ENCODE measurements around the gene GCSH. TPM values are rescaled to one million over a fixed set of nuclear protein-coding genes. Genes with fewer than 3 reads are reported as not detected.

GCSH gene
- total and polyA plus RNA-seq, 2 of the 13 experiments (the other 11 are each of a cell fraction or from before 2014, with no cell fraction given): 35.9 to 103 TPM

DNA sequence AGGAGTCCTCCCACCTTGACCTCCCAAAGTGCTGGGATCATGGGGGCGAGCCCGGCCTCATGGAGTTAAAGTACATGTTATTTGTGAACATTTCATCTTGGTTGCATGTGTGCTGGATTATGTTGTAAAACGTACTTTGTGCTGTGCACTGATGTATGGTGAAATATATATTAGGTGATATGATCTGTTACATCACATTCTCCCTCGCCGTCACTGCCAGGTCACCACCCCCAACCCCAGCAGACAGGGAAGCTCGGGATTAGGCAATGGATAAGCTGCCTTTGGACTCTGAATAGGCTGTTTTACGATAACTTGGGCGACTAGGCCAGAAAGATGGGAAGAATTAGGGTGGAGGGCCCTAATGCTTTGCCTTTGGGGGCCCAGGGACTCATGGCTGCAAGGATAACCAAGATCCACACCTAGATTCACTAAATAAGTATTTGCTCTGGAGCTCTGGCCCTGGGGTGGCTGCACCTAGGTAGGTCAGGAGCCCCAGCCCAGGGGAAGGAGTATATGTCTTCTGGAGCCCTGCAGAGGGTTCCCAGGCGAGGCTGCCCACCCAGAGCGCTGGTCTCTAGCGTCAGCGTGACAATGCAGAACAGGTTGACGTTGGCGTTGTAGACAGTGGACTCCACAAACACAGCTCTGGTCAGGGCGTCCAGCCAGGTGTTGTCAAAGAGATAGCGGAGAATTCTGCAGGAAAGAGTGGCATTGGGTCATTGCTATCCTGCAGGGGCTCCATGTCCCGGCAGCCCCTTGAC is 27.1 kb upstream of the GCSH start (continued):
- TF ChIP-seq, protein P1, sequence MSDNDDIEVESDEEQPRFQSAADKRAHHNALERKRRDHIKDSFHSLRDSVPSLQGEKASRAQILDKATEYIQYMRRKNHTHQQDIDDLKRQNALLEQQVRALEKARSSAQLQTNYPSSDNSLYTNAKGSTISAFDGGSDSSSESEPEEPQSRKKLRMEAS (IDR thresholded peaks at IDR 0.05): 0 out of 2 replicates have a peak, but pooled peaks have one; percentile 30
- TF ChIP-seq, protein P2, sequence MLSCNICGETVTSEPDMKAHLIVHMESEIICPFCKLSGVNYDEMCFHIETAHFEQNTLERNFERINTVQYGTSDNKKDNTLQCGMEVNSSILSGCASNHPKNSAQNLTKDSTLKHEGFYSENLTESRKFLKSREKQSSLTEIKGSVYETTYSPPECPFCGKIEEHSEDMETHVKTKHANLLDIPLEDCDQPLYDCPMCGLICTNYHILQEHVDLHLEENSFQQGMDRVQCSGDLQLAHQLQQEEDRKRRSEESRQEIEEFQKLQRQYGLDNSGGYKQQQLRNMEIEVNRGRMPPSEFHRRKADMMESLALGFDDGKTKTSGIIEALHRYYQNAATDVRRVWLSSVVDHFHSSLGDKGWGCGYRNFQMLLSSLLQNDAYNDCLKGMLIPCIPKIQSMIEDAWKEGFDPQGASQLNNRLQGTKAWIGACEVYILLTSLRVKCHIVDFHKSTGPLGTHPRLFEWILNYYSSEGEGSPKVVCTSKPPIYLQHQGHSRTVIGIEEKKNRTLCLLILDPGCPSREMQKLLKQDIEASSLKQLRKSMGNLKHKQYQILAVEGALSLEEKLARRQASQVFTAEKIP (CRISPR knock-in tag; IDR thresholded peaks at IDR 0.05; ENCODE audit: borderline replicate concordance): no peak
- peak; percentile 53; the same call in 1 of the 2 replicates for TF ChIP-seq MIER3 (CRISPR knock-in tag; IDR thresholded peaks at IDR 0.05; ENCODE audit: borderline replicate concordance)
- TF ChIP-seq, protein P3, sequence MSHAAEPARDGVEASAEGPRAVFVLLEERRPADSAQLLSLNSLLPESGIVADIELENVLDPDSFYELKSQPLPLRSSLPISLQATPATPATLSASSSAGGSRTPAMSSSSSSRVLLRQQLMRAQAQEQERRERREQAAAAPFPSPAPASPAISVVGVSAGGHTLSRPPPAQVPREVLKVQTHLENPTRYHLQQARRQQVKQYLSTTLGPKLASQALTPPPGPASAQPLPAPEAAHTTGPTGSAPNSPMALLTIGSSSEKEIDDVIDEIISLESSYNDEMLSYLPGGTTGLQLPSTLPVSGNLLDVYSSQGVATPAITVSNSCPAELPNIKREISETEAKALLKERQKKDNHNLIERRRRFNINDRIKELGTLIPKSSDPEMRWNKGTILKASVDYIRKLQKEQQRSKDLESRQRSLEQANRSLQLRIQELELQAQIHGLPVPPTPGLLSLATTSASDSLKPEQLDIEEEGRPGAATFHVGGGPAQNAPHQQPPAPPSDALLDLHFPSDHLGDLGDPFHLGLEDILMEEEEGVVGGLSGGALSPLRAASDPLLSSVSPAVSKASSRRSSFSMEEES (CRISPR knock-in tag; IDR thresholded peaks at IDR 0.05): peak; percentile 64
- TF ChIP-seq, protein P4, sequence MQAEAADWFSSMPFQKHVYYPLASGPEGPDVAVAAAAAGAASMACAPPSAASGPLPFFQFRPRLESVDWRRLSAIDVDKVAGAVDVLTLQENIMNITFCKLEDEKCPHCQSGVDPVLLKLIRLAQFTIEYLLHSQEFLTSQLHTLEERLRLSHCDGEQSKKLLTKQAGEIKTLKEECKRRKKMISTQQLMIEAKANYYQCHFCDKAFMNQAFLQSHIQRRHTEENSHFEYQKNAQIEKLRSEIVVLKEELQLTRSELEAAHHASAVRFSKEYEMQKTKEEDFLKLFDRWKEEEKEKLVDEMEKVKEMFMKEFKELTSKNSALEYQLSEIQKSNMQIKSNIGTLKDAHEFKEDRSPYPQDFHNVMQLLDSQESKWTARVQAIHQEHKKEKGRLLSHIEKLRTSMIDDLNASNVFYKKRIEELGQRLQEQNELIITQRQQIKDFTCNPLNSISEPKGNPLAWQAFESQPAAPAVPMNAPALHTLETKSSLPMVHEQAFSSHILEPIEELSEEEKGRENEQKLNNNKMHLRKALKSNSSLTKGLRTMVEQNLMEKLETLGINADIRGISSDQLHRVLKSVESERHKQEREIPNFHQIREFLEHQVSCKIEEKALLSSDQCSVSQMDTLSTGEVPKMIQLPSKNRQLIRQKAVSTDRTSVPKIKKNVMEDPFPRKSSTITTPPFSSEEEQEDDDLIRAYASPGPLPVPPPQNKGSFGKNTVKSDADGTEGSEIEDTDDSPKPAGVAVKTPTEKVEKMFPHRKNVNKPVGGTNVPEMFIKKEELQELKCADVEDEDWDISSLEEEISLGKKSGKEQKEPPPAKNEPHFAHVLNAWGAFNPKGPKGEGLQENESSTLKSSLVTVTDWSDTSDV (CRISPR knock-in tag; IDR thresholded peaks at IDR 0.05): no peak; the same call in 1 of the 2 replicates
- TF ChIP-seq, protein P5, sequence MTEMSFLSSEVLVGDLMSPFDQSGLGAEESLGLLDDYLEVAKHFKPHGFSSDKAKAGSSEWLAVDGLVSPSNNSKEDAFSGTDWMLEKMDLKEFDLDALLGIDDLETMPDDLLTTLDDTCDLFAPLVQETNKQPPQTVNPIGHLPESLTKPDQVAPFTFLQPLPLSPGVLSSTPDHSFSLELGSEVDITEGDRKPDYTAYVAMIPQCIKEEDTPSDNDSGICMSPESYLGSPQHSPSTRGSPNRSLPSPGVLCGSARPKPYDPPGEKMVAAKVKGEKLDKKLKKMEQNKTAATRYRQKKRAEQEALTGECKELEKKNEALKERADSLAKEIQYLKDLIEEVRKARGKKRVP (CRISPR knock-in tag; IDR thresholded peaks at IDR 0.05): peak in 1 of 2 experiments; percentile 96; a peak in 3 of 4 replicates
- no peak for TF ChIP-seq ZNF441 (CRISPR knock-in tag; IDR thresholded peaks at IDR 0.05; ENCODE audit: borderline replicate concordance)
- TF ChIP-seq ARNT2 (CRISPR knock-in tag; IDR thresholded peaks at IDR 0.05; ENCODE audit: low read depth): no peak
- no peak for TF ChIP-seq ZFP82 (CRISPR knock-in tag; IDR thresholded peaks at IDR 0.05; ENCODE audit: borderline replicate concordance)
- TF ChIP-seq, protein P6, sequence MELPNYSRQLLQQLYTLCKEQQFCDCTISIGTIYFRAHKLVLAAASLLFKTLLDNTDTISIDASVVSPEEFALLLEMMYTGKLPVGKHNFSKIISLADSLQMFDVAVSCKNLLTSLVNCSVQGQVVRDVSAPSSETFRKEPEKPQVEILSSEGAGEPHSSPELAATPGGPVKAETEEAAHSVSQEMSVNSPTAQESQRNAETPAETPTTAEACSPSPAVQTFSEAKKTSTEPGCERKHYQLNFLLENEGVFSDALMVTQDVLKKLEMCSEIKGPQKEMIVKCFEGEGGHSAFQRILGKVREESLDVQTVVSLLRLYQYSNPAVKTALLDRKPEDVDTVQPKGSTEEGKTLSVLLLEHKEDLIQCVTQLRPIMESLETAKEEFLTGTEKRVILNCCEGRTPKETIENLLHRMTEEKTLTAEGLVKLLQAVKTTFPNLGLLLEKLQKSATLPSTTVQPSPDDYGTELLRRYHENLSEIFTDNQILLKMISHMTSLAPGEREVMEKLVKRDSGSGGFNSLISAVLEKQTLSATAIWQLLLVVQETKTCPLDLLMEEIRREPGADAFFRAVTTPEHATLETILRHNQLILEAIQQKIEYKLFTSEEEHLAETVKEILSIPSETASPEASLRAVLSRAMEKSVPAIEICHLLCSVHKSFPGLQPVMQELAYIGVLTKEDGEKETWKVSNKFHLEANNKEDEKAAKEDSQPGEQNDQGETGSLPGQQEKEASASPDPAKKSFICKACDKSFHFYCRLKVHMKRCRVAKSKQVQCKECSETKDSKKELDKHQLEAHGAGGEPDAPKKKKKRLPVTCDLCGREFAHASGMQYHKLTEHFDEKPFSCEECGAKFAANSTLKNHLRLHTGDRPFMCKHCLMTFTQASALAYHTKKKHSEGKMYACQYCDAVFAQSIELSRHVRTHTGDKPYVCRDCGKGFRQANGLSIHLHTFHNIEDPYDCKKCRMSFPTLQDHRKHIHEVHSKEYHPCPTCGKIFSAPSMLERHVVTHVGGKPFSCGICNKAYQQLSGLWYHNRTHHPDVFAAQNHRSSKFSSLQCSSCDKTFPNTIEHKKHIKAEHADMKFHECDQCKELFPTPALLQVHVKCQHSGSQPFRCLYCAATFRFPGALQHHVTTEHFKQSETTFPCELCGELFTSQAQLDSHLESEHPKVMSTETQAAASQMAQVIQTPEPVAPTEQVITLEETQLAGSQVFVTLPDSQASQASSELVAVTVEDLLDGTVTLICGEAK (IDR thresholded peaks at IDR 0.05): no peak
- TF ChIP-seq, protein P6 (CRISPR knock-in tag; IDR thresholded peaks at IDR 0.05): no peak
